ENCODE results near the gene DARS1. TPM values are rescaled to one million over a fixed set of nuclear protein-coding genes. Genes with fewer than 3 reads are reported as not detected.

The DARS1 gene
- total and polyA plus RNA-seq, 2 experiments from 2014 or later = 138 to 182 TPM

DNA sequence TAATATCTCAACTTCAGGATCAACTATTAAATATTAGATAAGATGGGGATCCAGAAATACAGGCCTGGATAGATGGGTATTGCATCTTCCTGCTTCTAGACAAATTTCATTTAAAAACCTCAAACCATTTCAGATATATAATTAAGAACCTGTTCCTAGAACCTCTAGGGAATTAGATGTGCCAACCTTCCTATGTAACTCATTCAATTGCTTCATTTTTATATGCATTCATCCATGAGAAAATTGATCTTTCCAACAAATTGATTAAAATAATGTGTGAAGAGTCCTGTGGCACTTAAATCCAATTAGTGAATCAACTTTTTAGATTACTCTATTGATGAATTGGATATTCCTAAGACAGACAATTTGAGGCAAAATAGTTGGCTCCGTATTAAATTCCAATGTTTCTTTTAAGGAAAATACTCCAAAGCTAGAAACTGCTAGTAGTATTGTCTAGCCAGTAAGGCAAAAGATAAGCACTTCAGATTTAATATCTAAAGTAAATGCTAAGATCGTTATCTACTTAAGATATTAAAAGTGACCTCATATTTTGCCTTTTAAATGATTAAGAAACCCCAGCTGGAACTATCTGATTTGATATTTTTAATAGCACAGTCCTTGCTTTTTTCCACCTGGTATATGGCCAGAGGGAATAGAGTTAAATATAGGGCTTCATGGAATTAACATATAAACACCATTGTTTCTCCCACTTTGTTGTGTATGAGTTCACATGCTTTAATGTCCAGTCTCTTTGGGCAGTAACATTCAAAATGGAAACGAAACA is 35.8 kb downstream of the DARS1 start:
- TF ChIP-seq, protein P1, sequence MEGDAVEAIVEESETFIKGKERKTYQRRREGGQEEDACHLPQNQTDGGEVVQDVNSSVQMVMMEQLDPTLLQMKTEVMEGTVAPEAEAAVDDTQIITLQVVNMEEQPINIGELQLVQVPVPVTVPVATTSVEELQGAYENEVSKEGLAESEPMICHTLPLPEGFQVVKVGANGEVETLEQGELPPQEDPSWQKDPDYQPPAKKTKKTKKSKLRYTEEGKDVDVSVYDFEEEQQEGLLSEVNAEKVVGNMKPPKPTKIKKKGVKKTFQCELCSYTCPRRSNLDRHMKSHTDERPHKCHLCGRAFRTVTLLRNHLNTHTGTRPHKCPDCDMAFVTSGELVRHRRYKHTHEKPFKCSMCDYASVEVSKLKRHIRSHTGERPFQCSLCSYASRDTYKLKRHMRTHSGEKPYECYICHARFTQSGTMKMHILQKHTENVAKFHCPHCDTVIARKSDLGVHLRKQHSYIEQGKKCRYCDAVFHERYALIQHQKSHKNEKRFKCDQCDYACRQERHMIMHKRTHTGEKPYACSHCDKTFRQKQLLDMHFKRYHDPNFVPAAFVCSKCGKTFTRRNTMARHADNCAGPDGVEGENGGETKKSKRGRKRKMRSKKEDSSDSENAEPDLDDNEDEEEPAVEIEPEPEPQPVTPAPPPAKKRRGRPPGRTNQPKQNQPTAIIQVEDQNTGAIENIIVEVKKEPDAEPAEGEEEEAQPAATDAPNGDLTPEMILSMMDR (IDR thresholded peaks at IDR 0.05; ENCODE audit: low read depth, low read length) = no peak
- Histone ChIP-seq H3K27me3 (no peaks in the 10 kb centered on the region), H3K27ac (no peak overlapping the region), H3K4me3 (no peak overlapping the region), H3K36me3 (peaks cover 4% of the 10 kb centered on the region), H3K4me1 (ENCODE audit: low read depth) (no peaks in the 10 kb centered on the region), H3K9me3 (ENCODE audit: low read depth) (no peaks in the 10 kb centered on the region)
- no peak for DNase-seq (ENCODE audit: low read depth in 1 of 2, low spot score in 1 of 2)

DNA sequence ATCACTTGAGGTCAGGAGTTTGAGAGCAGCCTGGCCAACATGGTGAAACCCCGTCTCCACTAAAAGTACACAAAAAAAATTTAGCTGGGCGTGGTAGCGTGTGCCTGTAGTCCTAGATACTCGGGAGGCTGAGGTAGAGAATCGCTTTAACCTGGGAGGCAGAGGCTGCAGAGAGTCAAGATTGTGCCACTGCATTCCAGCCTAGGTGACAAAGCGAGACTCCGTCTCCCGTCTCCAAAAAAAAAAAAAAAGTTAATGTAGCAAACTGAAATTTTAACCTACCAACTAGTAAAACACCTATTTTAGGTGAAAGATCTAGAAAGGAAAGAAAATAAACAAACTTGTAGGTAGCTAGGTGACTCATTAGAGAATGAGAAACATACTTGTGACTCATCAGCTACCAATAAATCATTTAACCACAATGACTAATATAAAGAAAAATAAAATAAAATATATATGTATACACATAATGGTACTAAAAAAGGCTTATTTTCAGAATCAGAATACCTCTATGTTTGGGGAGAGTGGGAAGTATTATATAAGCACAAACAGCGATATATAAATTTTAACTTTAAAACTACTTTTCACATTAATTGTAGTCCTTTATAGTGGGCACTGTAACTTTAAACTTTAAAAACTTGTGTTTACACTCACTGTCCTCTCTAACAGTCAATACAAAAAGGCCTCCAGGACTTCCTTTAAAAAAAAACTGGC is 36.6 kb downstream of the DARS1 start:
- H3K27ac ChIP-seq = no peak overlapping the region
- no peaks in the 10 kb centered on the region for H3K9me3 ChIP-seq (ENCODE audit: low read depth)
- peaks cover 4% of the 10 kb centered on the region for H3K36me3 ChIP-seq
- TF ChIP-seq, protein P1 (IDR thresholded peaks at IDR 0.05; ENCODE audit: low read depth, low read length) = no peak
- H3K4me1 ChIP-seq (ENCODE audit: low read depth) = no peaks in the 10 kb centered on the region
- no peaks in the 10 kb centered on the region for H3K27me3 ChIP-seq
- peak in 1 of 2 donors; percentile 37 for DNase-seq (ENCODE audit: low read depth in 1 of 2, low spot score in 1 of 2)
- no peak overlapping the region for H3K4me3 ChIP-seq

DNA sequence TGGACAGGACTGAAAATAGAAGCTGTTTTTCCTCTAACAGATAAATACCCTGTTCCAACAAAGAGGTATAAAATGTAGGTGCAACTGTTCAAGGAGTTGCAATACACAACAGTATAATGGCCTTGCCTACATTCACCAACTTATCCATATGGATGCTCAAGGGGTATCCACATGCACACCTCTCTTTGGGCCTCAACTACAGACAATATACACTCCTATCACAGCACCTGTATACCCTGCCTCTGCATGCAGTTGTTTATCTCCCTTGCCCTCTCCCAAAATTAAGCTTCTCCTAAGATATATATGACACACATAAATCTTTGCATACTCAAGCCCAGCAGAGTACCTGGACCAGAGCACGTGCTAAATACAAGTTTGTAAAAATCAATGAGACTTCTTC is 37.3 kb downstream of the DARS1 start:
- H3K36me3 ChIP-seq = peaks cover 8% of the 10 kb centered on the region
- H3K27me3 ChIP-seq = no peaks in the 10 kb centered on the region
- DNase-seq (ENCODE audit: low read depth in 1 of 2, low spot score in 1 of 2) = no peak
- no peak overlapping the region for H3K4me3 ChIP-seq
- no peaks in the 10 kb centered on the region for H3K9me3 ChIP-seq (ENCODE audit: low read depth)
- H3K27ac ChIP-seq = no peak overlapping the region
- TF ChIP-seq, protein P1 (IDR thresholded peaks at IDR 0.05; ENCODE audit: low read depth, low read length) = no peak
- no peaks in the 10 kb centered on the region for H3K4me1 ChIP-seq (ENCODE audit: low read depth)

- Histone ChIP-seq H3K4me1 (ENCODE audit: low read depth) (no peaks in the 10 kb centered on the region), H3K4me3 (no peak overlapping the region), H3K27me3 (no peaks in the 10 kb centered on the region), H3K36me3 (peaks cover 13% of the 10 kb centered on the region), H3K27ac (no peak overlapping the region), H3K9me3 (ENCODE audit: low read depth) (no peaks in the 10 kb centered on the region)
- TF ChIP-seq, protein P1 (IDR thresholded peaks at IDR 0.05; ENCODE audit: low read depth, low read length) = no peak
- DNase-seq (ENCODE audit: low read depth in 1 of 2, low spot score in 1 of 2) = no peak
These were observed 37.9 kb downstream of the DARS1 start for GRCh38 chr2:135947483-135947882.

DNA sequence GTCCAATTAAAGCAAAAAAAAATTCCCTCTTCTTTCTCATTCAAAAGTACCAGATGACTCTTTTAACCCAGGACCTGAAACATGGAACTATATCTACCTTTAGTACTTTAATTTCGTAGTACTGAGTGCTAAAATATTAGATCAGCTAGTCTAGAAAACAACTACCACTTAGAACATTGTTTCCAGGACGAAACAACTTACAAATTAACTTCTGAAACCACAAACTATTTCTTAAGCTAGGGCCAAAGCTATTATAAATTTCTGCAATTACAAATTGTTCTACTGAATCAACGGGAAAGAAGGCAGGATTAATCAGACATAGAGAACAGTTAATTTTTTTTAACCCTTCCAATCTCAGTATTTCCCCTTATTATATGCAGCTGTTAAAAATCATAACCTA is 39.9 kb downstream of the DARS1 start:
- H3K4me3 ChIP-seq = no peak overlapping the region
- no peak overlapping the region for H3K27ac ChIP-seq
- TF ChIP-seq, protein P1 (IDR thresholded peaks at IDR 0.05; ENCODE audit: low read depth, low read length) = no peak
- no peaks in the 10 kb centered on the region for H3K9me3 ChIP-seq (ENCODE audit: low read depth)
- no peaks in the 10 kb centered on the region for H3K4me1 ChIP-seq (ENCODE audit: low read depth)
- peaks cover 11% of the 10 kb centered on the region for H3K36me3 ChIP-seq
- no peak for DNase-seq (ENCODE audit: low read depth in 1 of 2, low spot score in 1 of 2)
- no peaks in the 10 kb centered on the region for H3K27me3 ChIP-seq
